Sigmoid colon (tissue), 4 donors: ENCODE data around the gene METRNL.

Source experiments
- CTCF ChIP-seq, 4 experiments: fragments of 450-650 bp in 3 of 4; fragments of 200-600 bp in 1 of 4; IDR thresholded peaks; one replicate each; pipeline ENCODE4 v1.5.1; 2016 to 2019; ENCODE audit warnings: antibody characterized with exemption in 4 of 4, mild to moderate bottlenecking in 3 of 4, moderate library complexity in 2 of 4
- EP300 ChIP-seq, 4 donors: sonication (generic); formaldehyde crosslinking; IDR thresholded peaks; one replicate each; pipeline ENCODE4 v1.6.1; 2017; ENCODE audit warnings: antibody characterized with exemption in 4 of 4
- POLR2A ChIP-seq, 2 donors: fragments of 450-650 bp; IDR thresholded peaks; one replicate each; pipeline ENCODE4 v1.6.1; 2016; ENCODE audit warnings: antibody characterized with exemption in 2 of 2, mild to moderate bottlenecking in 2 of 2, moderate library complexity in 2 of 2
- POLR2AphosphoS5 ChIP-seq, 4 donors: sonication (generic); formaldehyde crosslinking; IDR thresholded peaks; one replicate each; pipeline ENCODE4 v1.6.1; 2017; ENCODE audit warnings: antibody characterized with exemption in 4 of 4

- TF ChIP-seq CTCF (IDR thresholded peaks at IDR 0.05) (no peak), POLR2AphosphoS5 (IDR thresholded peaks at IDR 0.05) (no peak), POLR2A (IDR thresholded peaks at IDR 0.05) (no peak), EP300 (IDR thresholded peaks at IDR 0.05) (no peak)
These were observed 15.6 kb downstream of the METRNL start for GRCh38 chr17:83095016-83095415.
